H9 (cell line): ENCODE measurements around the gene FPGT. TPM values are rescaled to one million over a fixed set of nuclear protein-coding genes. Genes with fewer than 3 reads are reported as not detected.

Experiments
- DNase-seq: peaks from one replicate; pipeline ENCODE4 v3.0.0-alpha.2; 2017
- H2AFZ ChIP-seq: one replicate; pipeline ENCODE4 v1.6.1; 2013; ENCODE audit warnings: mild to moderate bottlenecking, low read length, control low read depth, moderate library complexity
- H2AK5ac ChIP-seq: 2 replicates; pipeline ENCODE4 v1.6.1; 2013; ENCODE audit warnings: low read length, control low read depth, mixed read lengths; ENCODE audit not compliant: insufficient read length
- H2BK120ac ChIP-seq: one replicate; pipeline ENCODE4 v1.6.1; 2013; ENCODE audit warnings: low read depth, mild to moderate bottlenecking, low read length, control low read depth, inconsistent platforms; ENCODE audit not compliant: poor library complexity, severe bottlenecking
- H2BK12ac ChIP-seq: 2 replicates; pipeline ENCODE4 v1.6.1; 2013; ENCODE audit warnings: low read length, control low read depth, mixed read lengths, low read depth; ENCODE audit not compliant: insufficient read length
- H2BK15ac ChIP-seq: 2 replicates; pipeline ENCODE4 v1.6.1; 2013; ENCODE audit warnings: low read depth, low read length, control low read depth
- H2BK20ac ChIP-seq: one replicate; pipeline ENCODE4 v1.6.1; 2013; ENCODE audit warnings: low read depth, mild to moderate bottlenecking, low read length, control low read depth, inconsistent platforms; ENCODE audit not compliant: poor library complexity, severe bottlenecking
- H2BK5ac ChIP-seq: 2 replicates; pipeline ENCODE4 v1.6.1; 2013; ENCODE audit warnings: low read length, control low read depth, mixed read lengths; ENCODE audit not compliant: insufficient read length
- H3K14ac ChIP-seq: 2 replicates; pipeline ENCODE4 v1.6.1; 2013; ENCODE audit warnings: low read length, control low read depth; ENCODE audit not compliant: insufficient read depth
- H3K18ac ChIP-seq: 2 replicates; pipeline ENCODE4 v1.6.1; 2013; ENCODE audit warnings: low read depth, mild to moderate bottlenecking, mixed read lengths, low read length, control low read depth; ENCODE audit not compliant: insufficient read length
- H3K23ac ChIP-seq: 2 replicates; pipeline ENCODE4 v1.6.1; 2013; ENCODE audit warnings: low read length, control low read depth, mixed read lengths, low read depth; ENCODE audit not compliant: insufficient read length
- H3K23me2 ChIP-seq: 2 replicates; pipeline ENCODE4 v1.6.1; 2013; ENCODE audit warnings: low read depth, mild to moderate bottlenecking, mixed read lengths, low read length, control low read depth; ENCODE audit not compliant: insufficient read length, poor library complexity, severe bottlenecking
- H3K27ac ChIP-seq: 2 replicates; pipeline ENCODE4 v1.5.1; 2013; ENCODE audit warnings: low read length, control low read depth, mixed read lengths, low read depth; ENCODE audit not compliant: insufficient read length
- H3K27me3 ChIP-seq: 2 replicates; pipeline ENCODE4 v1.6.1; 2013; ENCODE audit warnings: low read length, control low read depth, inconsistent platforms; ENCODE audit not compliant: insufficient read depth
- H3K4ac ChIP-seq: 2 replicates; pipeline ENCODE4 v1.6.1; 2013; ENCODE audit warnings: low read depth, mild to moderate bottlenecking, control low read depth, inconsistent platforms, low read length, moderate library complexity
- H3K4me1 ChIP-seq: 2 replicates; pipeline ENCODE4 v1.6.1; 2013; ENCODE audit warnings: low read length, control low read depth, inconsistent platforms; ENCODE audit not compliant: insufficient read depth
- H3K4me2 ChIP-seq: 2 replicates; pipeline ENCODE4 v1.6.1; 2013; ENCODE audit warnings: low read length, control low read depth, mixed read lengths; ENCODE audit not compliant: insufficient read length, insufficient read depth
- H3K56ac ChIP-seq: 2 replicates; pipeline ENCODE4 v1.6.1; 2013; ENCODE audit warnings: low read depth, mild to moderate bottlenecking, mixed read lengths, low read length, control low read depth; ENCODE audit not compliant: insufficient read length
- H3K79me1 ChIP-seq: 2 replicates; pipeline ENCODE4 v1.6.1; 2013; ENCODE audit warnings: low read depth, mild to moderate bottlenecking, moderate library complexity, low read length, control low read depth, inconsistent platforms; ENCODE audit not compliant: insufficient read depth, poor library complexity, severe bottlenecking
- H3K79me2 ChIP-seq: 2 replicates; pipeline ENCODE4 v1.6.1; 2013; ENCODE audit warnings: low read length, control low read depth, inconsistent platforms; ENCODE audit not compliant: insufficient read depth
- H3K9ac ChIP-seq: 2 replicates; pipeline ENCODE4 v1.6.1; 2013; ENCODE audit warnings: low read length, control low read depth, mixed read lengths; ENCODE audit not compliant: insufficient read length; ENCODE audit errors: extremely low read depth
- H3K9me3 ChIP-seq: one replicate; pipeline ENCODE4 v1.6.1; 2013; ENCODE audit warnings: low read depth, low read length, inconsistent platforms; ENCODE audit not compliant: control insufficient read depth
- H3T11ph ChIP-seq: one replicate; pipeline ENCODE4 v1.6.1; 2013; ENCODE audit warnings: mild to moderate bottlenecking, low read length, control low read depth, inconsistent platforms
- H4K20me1 ChIP-seq: one replicate; pipeline ENCODE4 v1.6.1; 2013; ENCODE audit not compliant: control insufficient read depth, insufficient read length, insufficient read depth
- H4K5ac ChIP-seq: 2 replicates; pipeline ENCODE4 v1.6.1; 2013; ENCODE audit warnings: low read depth, mild to moderate bottlenecking, mixed read lengths, low read length, control low read depth; ENCODE audit not compliant: insufficient read length
- H4K8ac ChIP-seq: replicated peaks from 2 replicates; pipeline ENCODE4 v1.6.1; 2013; ENCODE audit warnings: low read length, control low read depth, mixed read lengths, low read depth; ENCODE audit not compliant: insufficient read length
- H4K91ac ChIP-seq: 2 replicates; pipeline ENCODE4 v1.6.1; 2013; ENCODE audit warnings: low read depth, mild to moderate bottlenecking, moderate library complexity, mixed read lengths, low read length, control low read depth; ENCODE audit not compliant: insufficient read length
- H3K27ac Mint-ChIP-seq, 3 experiments: 2 replicates in 2 of 3; 3 replicates in 1 of 3; pipeline ENCODE4 v1.8.0; 2020 to 2021; ENCODE audit warnings: mixed read lengths in 3 of 3, mild to moderate bottlenecking in 1 of 3, moderate library complexity in 1 of 3
- H3K27me3 Mint-ChIP-seq: 2 replicates; pipeline ENCODE4 v1.8.0; 2021; ENCODE audit warnings: low read depth, mild to moderate bottlenecking, moderate library complexity, mixed read lengths
- H3K36me3 Mint-ChIP-seq, 3 experiments: 2 replicates in 2 of 3; 3 replicates in 1 of 3; pipeline ENCODE4 v1.8.0; 2020 to 2021; ENCODE audit warnings: low read depth in 3 of 3, mixed read lengths in 3 of 3; ENCODE audit not compliant: insufficient read depth in 1 of 3
- H3K4me1 Mint-ChIP-seq, 2 experiments: 2 replicates each; pipeline ENCODE4 v1.8.0; 2020; ENCODE audit warnings: mixed read lengths in 2 of 2
- H3K4me3 Mint-ChIP-seq, 2 experiments: 2 replicates in 1 of 2; 3 replicates in 1 of 2; pipeline ENCODE4 v1.8.0; 2020 to 2021; ENCODE audit warnings: mild to moderate bottlenecking in 2 of 2, mixed read lengths in 2 of 2, moderate library complexity in 1 of 2
- H3K9me3 Mint-ChIP-seq, 2 experiments: 2 replicates in 1 of 2; 3 replicates in 1 of 2; pipeline ENCODE4 v1.8.0; 2020; ENCODE audit warnings: mild to moderate bottlenecking in 2 of 2, mixed read lengths in 2 of 2, moderate library complexity in 1 of 2
- CTCF ChIP-seq: fragments of 200-600 bp; sonication (generic); conservative IDR thresholded peaks from 3 replicates; pipeline ENCODE4 v1.8.0; 2021; ENCODE audit warnings: antibody characterized with exemption, mild to moderate bottlenecking
- total RNA-seq: library from RNA; stranded (reverse); gene quantifications from 2 replicates; pipeline ENCODE4 v1.2.1, GENCODE V29; 2021

Gene FPGT
- total RNA-seq, 1 experiment from 2014 or later: 5.2 TPM

- Histone ChIP-seq H2BK120ac (no peak overlapping the region), H2AFZ (no peak overlapping the region), H4K20me1 (no peaks in the 10 kb centered on the region), H4K8ac (no peak overlapping the region), H3K23ac (no peak overlapping the region), H3K79me2 (no peaks in the 10 kb centered on the region), H3K14ac (no peak overlapping the region), H2AK5ac (no peak overlapping the region), H2BK15ac (no peak overlapping the region), H4K91ac (no peak overlapping the region), H2BK12ac (no peak overlapping the region), H3K56ac (no peak overlapping the region), H2BK20ac (no peak overlapping the region), H3K79me1 (no peaks in the 10 kb centered on the region), H3K23me2 (no peaks in the 10 kb centered on the region), H3K27ac (no peak overlapping the region), H3K9me3 (no peaks in the 10 kb centered on the region), H4K5ac (no peak overlapping the region), H3K27me3 (no peaks in the 10 kb centered on the region), H3K4ac (no peak overlapping the region), H3T11ph (no peak overlapping the region), H3K18ac (no peak overlapping the region), H2BK5ac (no peak overlapping the region), H3K4me2 (no peak overlapping the region), H3K4me1 (no peaks in the 10 kb centered on the region), H3K9ac (no peak overlapping the region)
- H3K27ac Mint-ChIP-seq: no peak overlapping the region
- H3K4me1 Mint-ChIP-seq: no peaks in the 10 kb centered on the region
- H3K9me3 Mint-ChIP-seq: no peaks in the 10 kb centered on the region
- DNase-seq: no peak
- no peaks in the 10 kb centered on the region for H3K36me3 Mint-ChIP-seq
- no peak overlapping the region for H3K4me3 Mint-ChIP-seq
- H3K27me3 Mint-ChIP-seq: peaks cover 3% of the 10 kb centered on the region; the same call in 1 of the 2 replicates
- no peak for TF ChIP-seq CTCF
Observed at GRCh38 chr1:74161497-74161896, 36.5 kb upstream of the FPGT start.
